Gastrocnemius medialis (tissue), 4 donors: ENCODE results near the gene CST7.

Source experiments
- POLR2A ChIP-seq, 2 donors: fragments of 450-650 bp; IDR thresholded peaks; one replicate each; pipeline ENCODE4 v1.6.1; 2017; ENCODE audit warnings: antibody characterized with exemption in 2 of 2, mild to moderate bottlenecking in 2 of 2, moderate library complexity in 2 of 2
- TF ChIP-seq, protein P1 (sequence below), 5 experiments: fragments of 450-650 bp in 3 of 5; fragments of 200-600 bp in 2 of 5; sonication (generic) in 2 of 5; IDR thresholded peaks in 4 of 5; conservative IDR thresholded peaks in 1 of 5; 1 replicate in 4 of 5; 2 replicates in 1 of 5; pipeline ENCODE4 v1.5.1; 2016 to 2019; ENCODE audit warnings: antibody characterized with exemption in 5 of 5, mild to moderate bottlenecking in 3 of 5, moderate library complexity in 3 of 5

DNA sequence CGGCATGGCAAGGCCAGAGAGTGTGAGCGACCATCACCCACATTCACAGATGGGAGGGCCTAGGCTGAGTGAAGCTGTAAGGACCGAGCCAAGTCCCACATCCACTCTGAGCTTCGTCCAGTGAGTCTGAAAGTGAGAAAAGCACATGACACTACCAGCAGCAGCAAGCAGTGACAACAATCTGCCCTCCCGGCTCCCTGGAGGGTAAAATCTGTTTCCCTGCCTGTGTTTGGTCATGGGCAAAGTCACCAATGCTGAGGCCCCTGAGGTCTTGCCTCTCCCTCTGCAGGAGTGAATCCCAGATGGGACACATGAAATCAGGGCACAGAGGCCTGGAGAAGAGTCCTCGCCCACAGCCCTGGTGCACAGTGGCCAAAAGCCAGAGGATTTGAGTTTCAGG lies 6.4 kb upstream of the CST7 start:
- TF ChIP-seq, protein P1, sequence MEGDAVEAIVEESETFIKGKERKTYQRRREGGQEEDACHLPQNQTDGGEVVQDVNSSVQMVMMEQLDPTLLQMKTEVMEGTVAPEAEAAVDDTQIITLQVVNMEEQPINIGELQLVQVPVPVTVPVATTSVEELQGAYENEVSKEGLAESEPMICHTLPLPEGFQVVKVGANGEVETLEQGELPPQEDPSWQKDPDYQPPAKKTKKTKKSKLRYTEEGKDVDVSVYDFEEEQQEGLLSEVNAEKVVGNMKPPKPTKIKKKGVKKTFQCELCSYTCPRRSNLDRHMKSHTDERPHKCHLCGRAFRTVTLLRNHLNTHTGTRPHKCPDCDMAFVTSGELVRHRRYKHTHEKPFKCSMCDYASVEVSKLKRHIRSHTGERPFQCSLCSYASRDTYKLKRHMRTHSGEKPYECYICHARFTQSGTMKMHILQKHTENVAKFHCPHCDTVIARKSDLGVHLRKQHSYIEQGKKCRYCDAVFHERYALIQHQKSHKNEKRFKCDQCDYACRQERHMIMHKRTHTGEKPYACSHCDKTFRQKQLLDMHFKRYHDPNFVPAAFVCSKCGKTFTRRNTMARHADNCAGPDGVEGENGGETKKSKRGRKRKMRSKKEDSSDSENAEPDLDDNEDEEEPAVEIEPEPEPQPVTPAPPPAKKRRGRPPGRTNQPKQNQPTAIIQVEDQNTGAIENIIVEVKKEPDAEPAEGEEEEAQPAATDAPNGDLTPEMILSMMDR (IDR thresholded peaks at IDR 0.05 in 4 of 5, conservative IDR thresholded peaks at IDR 0.05 in 1 of 5) = no peak
- TF ChIP-seq POLR2A (IDR thresholded peaks at IDR 0.05) = no peak
